NOMO-1 treated with DMSO at 0.1 percent for 48 hours (cell line): ENCODE results near the gene STAG3.
A peak's percentile ranks its signal among the peaks of the same experiment; 100 is the strongest.
"Not testable (repeated sequence)": the region's sequence is repeated elsewhere in the genome, so short reads cannot be mapped to it uniquely, and the experiment has no call there.

Experiments
- DNase-seq: peaks from one replicate; lab custom pipeline; 2025; ENCODE audit not compliant: unreplicated experiment; lab: John Stamatoyannopoulos, UW

The STAG3 gene

GRCh38 chr7:100173806-100174495 lies 3.8 kb upstream of the STAG3 start:
- no peak for DNase-seq

GRCh38 chr7:100174582-100174981 lies 3.1 kb upstream of the STAG3 start:
- DNase-seq: no peak

- DNase-seq: no peak
Observed at GRCh38 chr7:100175296-100175935, 2.3 kb upstream of the STAG3 start.

GRCh38 chr7:100176096-100177044 lies 1.3 kb upstream of the STAG3 start:
- no peak for DNase-seq

GRCh38 chr7:100180084-100180483 lies 2.4 kb downstream of the STAG3 start:
- not testable (repeated sequence) for DNase-seq

GRCh38 chr7:100182616-100183015 lies 4.9 kb downstream of the STAG3 start:
- DNase-seq: not testable (repeated sequence)

- DNase-seq: not testable (repeated sequence)
Observed at GRCh38 chr7:100183090-100183489, 5.4 kb downstream of the STAG3 start.

- DNase-seq: no peak
Observed at GRCh38 chr7:100185726-100186125, 8.0 kb downstream of the STAG3 start.

- DNase-seq: no peak
Observed at GRCh38 chr7:100189061-100189460, 11.3 kb downstream of the STAG3 start.

GRCh38 chr7:100190048-100190711 lies 12.5 kb downstream of the STAG3 start:
- peak; percentile 63 for DNase-seq

- DNase-seq: peak; percentile 77
Observed at GRCh38 chr7:100191775-100192174, 14.1 kb downstream of the STAG3 start.

- DNase-seq: not testable (repeated sequence)
Observed at GRCh38 chr7:100192281-100192862, 14.7 kb downstream of the STAG3 start.

GRCh38 chr7:100192969-100193368 lies 15.3 kb downstream of the STAG3 start:
- no peak for DNase-seq

GRCh38 chr7:100195222-100195621 lies 17.5 kb downstream of the STAG3 start:
- DNase-seq: no peak

GRCh38 chr7:100195901-100196322 lies 18.2 kb downstream of the STAG3 start:
- peak; percentile 74 for DNase-seq

GRCh38 chr7:100198266-100198665 lies 20.5 kb downstream of the STAG3 start:
- no peak for DNase-seq

GRCh38 chr7:100200693-100201092 lies 23.0 kb downstream of the STAG3 start:
- no peak for DNase-seq

- no peak for DNase-seq
Observed at GRCh38 chr7:100204454-100204853, 26.7 kb downstream of the STAG3 start.

GRCh38 chr7:100208911-100209408 lies 31.2 kb downstream of the STAG3 start:
- no peak for DNase-seq

- no peak for DNase-seq
Observed at GRCh38 chr7:100209493-100209892, 31.8 kb downstream of the STAG3 start.
